K562 (cell line): ENCODE measurements around the gene SNAPC5. TPM values are rescaled to one million over a fixed set of nuclear protein-coding genes. Genes with fewer than 3 reads are reported as not detected.
A peak's percentile ranks its signal among the peaks of the same experiment; 100 is the strongest.

Experiments used
- ARID3A ChIP-seq: IDR thresholded peaks from 2 replicates; pipeline ENCODE4 v1.6.1; 2012; ENCODE audit warnings: low read depth, low read length, improper control_type of control experiment, borderline replicate concordance
- ASH1L ChIP-seq: fragments of 450-650 bp; IDR thresholded peaks from 2 replicates; pipeline ENCODE4 v1.6.1; 2018; ENCODE audit warnings: borderline replicate concordance, mild to moderate bottlenecking, low read depth; ENCODE audit not compliant: partially characterized antibody
- BRD9 ChIP-seq: fragments of 450-650 bp; IDR thresholded peaks from 2 replicates; pipeline ENCODE4 v1.6.1; 2018; ENCODE audit warnings: low read depth; ENCODE audit not compliant: partially characterized antibody
- BRF2 ChIP-seq: IDR thresholded peaks from 3 replicates; pipeline ENCODE4 v1.6.1; 2011; ENCODE audit warnings: borderline replicate concordance, mild to moderate bottlenecking; ENCODE audit not compliant: insufficient read length, insufficient read depth
- CUX1 ChIP-seq: fragments of 200-800 bp; sonication (Bioruptor generic); IDR thresholded peaks from 2 replicates; pipeline ENCODE4 v1.6.1; 2016; ENCODE audit warnings: missing genetic modification characterization, missing compliant biosample characterization
- LARP7 ChIP-seq: fragments of 450-650 bp; IDR thresholded peaks from 2 replicates; pipeline ENCODE4 v1.6.1; 2016
- MXI1 ChIP-seq: IDR thresholded peaks from 2 replicates; pipeline ENCODE4 v1.6.1; 2011; ENCODE audit warnings: low read depth, mild to moderate bottlenecking, improper control_type of control experiment, low read length
- SIN3A ChIP-seq, 2 experiments: fragments of 150-350 bp in 1 of 2; IDR thresholded peaks; 2 replicates each; pipeline ENCODE4 v1.6.1; 2011 to 2016; ENCODE audit warnings: borderline replicate concordance in 2 of 2, low read depth in 2 of 2, low read length in 2 of 2, mild to moderate bottlenecking in 2 of 2, moderate library complexity in 2 of 2; ENCODE audit not compliant: control insufficient read depth in 1 of 2
- ZBTB11 ChIP-seq, 3 experiments: fragments of 200-800 bp in 1 of 3; fragments of 250-450 bp in 1 of 3; fragments of 450-650 bp in 1 of 3; sonication (Bioruptor Pico) in 1 of 3; sonication (Bioruptor generic) in 1 of 3; formaldehyde crosslinking in 1 of 3; IDR thresholded peaks; 2 replicates each; pipeline versions ENCODE4 v1.6.1 to v1.8.0; 2016 to 2022; ENCODE audit warnings: mild to moderate bottlenecking in 2 of 3, missing genetic modification characterization in 2 of 3, missing compliant biosample characterization in 1 of 3, moderate library complexity in 1 of 3
- ZNF584 ChIP-seq: fragments of 200-800 bp; sonication (Bioruptor generic); IDR thresholded peaks from 2 replicates; pipeline ENCODE4 v1.6.1; 2016; ENCODE audit warnings: low read depth, mild to moderate bottlenecking, missing genetic modification characterization, missing compliant biosample characterization
- ZNF644 ChIP-seq: fragments of 200-800 bp; sonication (Bioruptor generic); IDR thresholded peaks from 2 replicates; pipeline ENCODE4 v1.6.1; 2016; ENCODE audit warnings: low read depth, missing genetic modification characterization, missing compliant biosample characterization
- ZNF655 ChIP-seq: fragments of 250-450 bp; sonication (Bioruptor Pico); IDR thresholded peaks from 2 replicates; pipeline ENCODE4 v1.5.0; 2021
- polyA plus RNA-seq, 8 experiments: library from polyadenylated mRNA; depleted of rRNA in 4 of 8; stranded (reverse) in 5 of 8; unstranded in 3 of 8; fragments of >200 nt; fragmentation: Nextera tagmentation in 2 of 8; fragmentation: Illumina TruSeq in 1 of 8; extraction: Ambion mirVana in 2 of 8; extraction: Trizol in 1 of 8; gene quantifications; 2 replicates each; pipeline versions ENCODE4 v1.2.1 to v1.2.3, GENCODE V29; 2011 to 2014; ENCODE audit warnings: inconsistent platforms in 1 of 8, missing spikeins in 1 of 8
- total RNA-seq, 7 experiments: library from RNA; depleted of rRNA in 6 of 7; stranded (reverse); fragments of >200 nt in 6 of 7; fragmentation: Illumina TruSeq in 2 of 7; extraction: Trizol in 2 of 7; gene quantifications; 2 replicates each; pipeline versions ENCODE4 v1.2.1 to v1.2.3, GENCODE V29; 2011 to 2021; ENCODE audit warnings: low replicate concordance in 1 of 7

SNAPC5 gene
- total and polyA plus RNA-seq, 9 of the 15 experiments (the other 6 are each of a cell fraction or from before 2014, with no cell fraction given) = 52.8 to 155 (median 96.5) TPM

- TF ChIP-seq ZBTB11 (CRISPR knock-in tag; IDR thresholded peaks at IDR 0.05) (no peak), ZNF655 (CRISPR knock-in tag) (no peak), CUX1 (no peak), BRF2 (no peak), ZNF644 (tag) (no peak), ARID3A (no peak), ASH1L (no peak), SIN3A (IDR thresholded peaks at IDR 0.05; ENCODE audit: borderline replicate concordance in 2 of 2, control insufficient read depth in 1 of 2, low read depth in 2 of 2, low read length in 2 of 2) (peak; percentile 1 to 25; a peak in 2 of 4 replicates), MXI1 (no peak), ZNF584 (CRISPR knock-in tag) (no peak), BRD9 (no peak), LARP7 (no peak)
Measured at GRCh38 chr15:66505430-66505811, 7.9 kb upstream of the SNAPC5 start (continued).
